Panc1 (cell line): ENCODE measurements around the gene MYRIP. TPM values are rescaled to one million over a fixed set of nuclear protein-coding genes. Genes with fewer than 3 reads are reported as not detected.

Source experiments
- ATAC-seq: fragments of 200-7000 bp; cut with Tn5 transposase; 2 replicates; pipeline ENCODE4 v1.9.1; 2020; ENCODE audit warnings: mild to moderate bottlenecking, moderate library complexity
- BruUV-seq: library from RNA; stranded (reverse); fragments of 400-500 nt; replicated peaks from 2 replicates; lab custom pipeline; 2021; lab: Mats Ljungman, UMichigan
- CTCF ChIA-PET: fragments of 300-600 bp; sonication (Branson Sonifier 250); formaldehyde crosslinking; loops from one replicate; lab custom pipeline; 2022; ENCODE audit warnings: antibody characterized with exemption; lab: Charles Lee
- POLR2A ChIA-PET: fragments of 300-600 bp; sonication (Branson Sonifier 250); formaldehyde crosslinking; loops from one replicate; lab custom pipeline; 2022; ENCODE audit warnings: antibody characterized with exemption; lab: Charles Lee
- DNase-seq: peaks from one replicate; pipeline ENCODE4 v3.0.0-alpha.2; 2010; ENCODE audit warnings: low read depth, low spot score
- H3K27ac ChIP-seq: 2 replicates; pipeline ENCODE4 v1.5.1; 2011; ENCODE audit warnings: mild to moderate bottlenecking, low read length, inconsistent platforms
- H3K27me3 ChIP-seq: fragments of 200-500 bp; sonication (Bioruptor generic); 2 replicates; pipeline ENCODE4 v1.6.0; 2014; ENCODE audit warnings: low read length, inconsistent platforms; ENCODE audit not compliant: control insufficient read depth, insufficient read depth
- H3K36me3 ChIP-seq: fragments of 200-500 bp; sonication (Bioruptor generic); 2 replicates; pipeline ENCODE4 v1.5.1; 2014; ENCODE audit warnings: inconsistent platforms, mild to moderate bottlenecking, low read length, moderate library complexity; ENCODE audit not compliant: control insufficient read depth, insufficient read depth
- H3K4me1 ChIP-seq: 2 replicates; pipeline ENCODE4 v1.5.1; 2011; ENCODE audit warnings: inconsistent platforms, mild to moderate bottlenecking, low read length, moderate library complexity; ENCODE audit not compliant: control insufficient read depth, insufficient read depth
- H3K4me3 ChIP-seq, 2 experiments: 2 replicates each; pipeline ENCODE4 v1.5.1; 2011 to 2012; ENCODE audit warnings: low read depth in 2 of 2, low read length in 2 of 2, mild to moderate bottlenecking in 2 of 2, inconsistent platforms in 1 of 2, moderate library complexity in 1 of 2
- H3K9me3 ChIP-seq: fragments of 200-500 bp; sonication (Bioruptor generic); 2 replicates; pipeline ENCODE4 v1.5.1; 2014; ENCODE audit warnings: low read depth, mild to moderate bottlenecking, inconsistent platforms, low read length, moderate library complexity; ENCODE audit not compliant: control insufficient read depth, insufficient read depth
- POLR2AphosphoS5 ChIP-seq: IDR thresholded peaks from 2 replicates; pipeline ENCODE4 v1.6.1; 2012; ENCODE audit warnings: mild to moderate bottlenecking, low read depth, low read length, moderate library complexity
- SIN3A ChIP-seq: IDR thresholded peaks from 2 replicates; pipeline ENCODE4 v1.6.1; 2012; ENCODE audit warnings: low read depth, mild to moderate bottlenecking, low read length, moderate library complexity, borderline replicate concordance; ENCODE audit not compliant: insufficient read depth
- TCF7L2 ChIP-seq: IDR thresholded peaks from 2 replicates; pipeline ENCODE4 v1.6.1; 2011; ENCODE audit warnings: mild to moderate bottlenecking, low read depth, low read length, inconsistent platforms
- in situ Hi-C: cut with HindIII; loops from 2 replicates; pipeline ENCODE4 v1.10.0; 2016; ENCODE audit warnings: low sequenced_read_pairs, low pct_unique_long_range_greater_than_20kb
- intact Hi-C: fragments of 100-400 bp; cut with micrococcal nuclease; formaldehyde crosslinking; loops from one replicate; pipeline ENCODE4 v1.10.0; 2022; ENCODE audit not compliant: unreplicated experiment
- total RNA-seq: library from RNA; stranded (reverse); gene quantifications from one replicate; pipeline ENCODE4 v1.2.1, GENCODE V29; 2021; ENCODE audit not compliant: unreplicated experiment
- TF ChIP-seq, protein P1 (sequence below), 2 experiments: IDR thresholded peaks; 2 replicates each; pipeline ENCODE4 v1.6.1; 2011 to 2012; ENCODE audit warnings: low read depth in 2 of 2, control low read depth in 1 of 2, low read length in 1 of 2, mild to moderate bottlenecking in 1 of 2, moderate library complexity in 1 of 2; ENCODE audit not compliant: insufficient read depth in 1 of 2
- TF ChIP-seq, protein P2 (sequence below): fragments of 450-650 bp; IDR thresholded peaks from 2 replicates; pipeline ENCODE4 v1.5.1; 2017; ENCODE audit warnings: mild to moderate bottlenecking

The MYRIP gene
- total RNA-seq, 1 experiment from 2014 or later, result 0.59 TPM

DNA sequence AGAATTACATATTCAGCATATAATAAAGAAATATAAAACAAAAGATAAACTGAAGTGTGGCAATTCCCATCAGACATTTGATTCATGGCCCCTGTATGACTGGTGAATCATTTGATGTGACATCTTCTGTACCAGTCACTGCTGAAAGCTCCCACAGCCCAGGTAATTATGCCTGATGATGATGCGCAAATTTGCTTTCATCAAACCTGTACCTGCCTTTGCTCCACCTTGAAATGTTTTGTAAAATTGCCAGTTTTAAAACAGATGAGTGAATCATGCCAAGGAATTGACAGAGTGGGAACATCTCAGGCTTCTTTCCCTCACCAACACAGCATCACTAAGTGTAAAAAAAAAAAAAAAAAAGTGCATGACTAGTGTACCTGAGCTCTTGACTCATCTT lies 433.6 kb downstream of the MYRIP start:
- intact Hi-C loops, result no loop called here
- POLR2A ChIA-PET, result no interaction called here
- no peaks in the 10 kb centered on the region for H3K9me3 ChIP-seq
- H3K27me3 ChIP-seq, result no peaks in the 10 kb centered on the region
- no peaks in the 10 kb centered on the region for H3K36me3 ChIP-seq
- CTCF ChIA-PET, result no interaction called here
- no peaks in the 10 kb centered on the region for H3K4me1 ChIP-seq
- no peak overlapping the region for H3K27ac ChIP-seq
- DNase-seq, result no peak
- no peak for TF ChIP-seq SIN3A
- no peak for ATAC-seq
- in situ Hi-C loops, result no loop called here
- no TSS peak for BruUV-seq
- no peak overlapping the region for H3K4me3 ChIP-seq

DNA sequence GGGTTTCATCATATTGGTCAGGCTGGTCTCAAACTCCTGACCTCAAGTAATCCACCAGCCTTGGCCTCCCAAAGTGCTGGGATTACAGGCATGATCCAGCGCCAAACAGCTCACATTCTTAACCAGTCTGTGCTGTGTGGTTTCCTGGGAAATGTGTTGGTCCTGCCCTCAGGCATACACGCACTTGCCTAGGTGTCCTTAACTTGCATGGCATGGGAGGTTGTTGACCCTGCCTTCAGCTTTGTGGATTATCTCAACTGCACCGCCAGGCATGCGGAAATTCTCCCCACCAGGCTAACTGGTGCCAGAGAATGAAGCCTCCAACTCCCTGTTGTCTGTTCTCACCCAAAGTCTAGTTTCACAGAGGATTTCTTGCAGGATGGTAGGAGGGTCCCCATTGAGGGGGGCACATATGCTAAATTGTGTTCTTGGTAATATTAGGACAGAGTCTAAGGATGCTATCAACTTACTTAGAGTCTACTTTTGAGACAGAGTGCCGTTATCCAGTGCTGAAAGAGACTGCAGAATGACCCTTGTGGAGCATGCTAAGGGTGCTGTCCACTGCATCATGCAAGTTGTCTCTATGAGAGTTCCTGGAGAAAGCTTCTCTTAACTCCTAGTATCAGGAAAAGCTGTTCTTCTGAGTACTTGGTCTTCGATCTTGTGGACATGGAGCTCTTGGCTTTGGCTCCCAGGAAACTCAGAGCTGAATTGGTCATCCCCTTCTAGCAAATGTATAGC lies 438.5 kb downstream of the MYRIP start:
- TF ChIP-seq POLR2AphosphoS5 (no peak), TCF7L2 (no peak), SIN3A (no peak)
- TF ChIP-seq, protein P1, sequence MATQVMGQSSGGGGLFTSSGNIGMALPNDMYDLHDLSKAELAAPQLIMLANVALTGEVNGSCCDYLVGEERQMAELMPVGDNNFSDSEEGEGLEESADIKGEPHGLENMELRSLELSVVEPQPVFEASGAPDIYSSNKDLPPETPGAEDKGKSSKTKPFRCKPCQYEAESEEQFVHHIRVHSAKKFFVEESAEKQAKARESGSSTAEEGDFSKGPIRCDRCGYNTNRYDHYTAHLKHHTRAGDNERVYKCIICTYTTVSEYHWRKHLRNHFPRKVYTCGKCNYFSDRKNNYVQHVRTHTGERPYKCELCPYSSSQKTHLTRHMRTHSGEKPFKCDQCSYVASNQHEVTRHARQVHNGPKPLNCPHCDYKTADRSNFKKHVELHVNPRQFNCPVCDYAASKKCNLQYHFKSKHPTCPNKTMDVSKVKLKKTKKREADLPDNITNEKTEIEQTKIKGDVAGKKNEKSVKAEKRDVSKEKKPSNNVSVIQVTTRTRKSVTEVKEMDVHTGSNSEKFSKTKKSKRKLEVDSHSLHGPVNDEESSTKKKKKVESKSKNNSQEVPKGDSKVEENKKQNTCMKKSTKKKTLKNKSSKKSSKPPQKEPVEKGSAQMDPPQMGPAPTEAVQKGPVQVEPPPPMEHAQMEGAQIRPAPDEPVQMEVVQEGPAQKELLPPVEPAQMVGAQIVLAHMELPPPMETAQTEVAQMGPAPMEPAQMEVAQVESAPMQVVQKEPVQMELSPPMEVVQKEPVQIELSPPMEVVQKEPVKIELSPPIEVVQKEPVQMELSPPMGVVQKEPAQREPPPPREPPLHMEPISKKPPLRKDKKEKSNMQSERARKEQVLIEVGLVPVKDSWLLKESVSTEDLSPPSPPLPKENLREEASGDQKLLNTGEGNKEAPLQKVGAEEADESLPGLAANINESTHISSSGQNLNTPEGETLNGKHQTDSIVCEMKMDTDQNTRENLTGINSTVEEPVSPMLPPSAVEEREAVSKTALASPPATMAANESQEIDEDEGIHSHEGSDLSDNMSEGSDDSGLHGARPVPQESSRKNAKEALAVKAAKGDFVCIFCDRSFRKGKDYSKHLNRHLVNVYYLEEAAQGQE (IDR thresholded peaks at IDR 0.05; ENCODE audit: insufficient read depth in 1 of 2, low read depth in 2 of 2, low read length in 1 of 2), result no peak
- TF ChIP-seq, protein P2, sequence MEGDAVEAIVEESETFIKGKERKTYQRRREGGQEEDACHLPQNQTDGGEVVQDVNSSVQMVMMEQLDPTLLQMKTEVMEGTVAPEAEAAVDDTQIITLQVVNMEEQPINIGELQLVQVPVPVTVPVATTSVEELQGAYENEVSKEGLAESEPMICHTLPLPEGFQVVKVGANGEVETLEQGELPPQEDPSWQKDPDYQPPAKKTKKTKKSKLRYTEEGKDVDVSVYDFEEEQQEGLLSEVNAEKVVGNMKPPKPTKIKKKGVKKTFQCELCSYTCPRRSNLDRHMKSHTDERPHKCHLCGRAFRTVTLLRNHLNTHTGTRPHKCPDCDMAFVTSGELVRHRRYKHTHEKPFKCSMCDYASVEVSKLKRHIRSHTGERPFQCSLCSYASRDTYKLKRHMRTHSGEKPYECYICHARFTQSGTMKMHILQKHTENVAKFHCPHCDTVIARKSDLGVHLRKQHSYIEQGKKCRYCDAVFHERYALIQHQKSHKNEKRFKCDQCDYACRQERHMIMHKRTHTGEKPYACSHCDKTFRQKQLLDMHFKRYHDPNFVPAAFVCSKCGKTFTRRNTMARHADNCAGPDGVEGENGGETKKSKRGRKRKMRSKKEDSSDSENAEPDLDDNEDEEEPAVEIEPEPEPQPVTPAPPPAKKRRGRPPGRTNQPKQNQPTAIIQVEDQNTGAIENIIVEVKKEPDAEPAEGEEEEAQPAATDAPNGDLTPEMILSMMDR, result no peak
- Histone ChIP-seq H3K4me1 (no peaks in the 10 kb centered on the region), H3K36me3 (no peaks in the 10 kb centered on the region), H3K27me3 (no peaks in the 10 kb centered on the region), H3K9me3 (no peaks in the 10 kb centered on the region), H3K27ac (no peak overlapping the region), H3K4me3 (no peak overlapping the region)
- in situ Hi-C loops (no loop called here), intact Hi-C loops (no loop called here)
- no peak for DNase-seq
- POLR2A ChIA-PET, result no interaction called here
- ATAC-seq, result no peak
- CTCF ChIA-PET, result no interaction called here
- BruUV-seq, result no TSS peak

DNA sequence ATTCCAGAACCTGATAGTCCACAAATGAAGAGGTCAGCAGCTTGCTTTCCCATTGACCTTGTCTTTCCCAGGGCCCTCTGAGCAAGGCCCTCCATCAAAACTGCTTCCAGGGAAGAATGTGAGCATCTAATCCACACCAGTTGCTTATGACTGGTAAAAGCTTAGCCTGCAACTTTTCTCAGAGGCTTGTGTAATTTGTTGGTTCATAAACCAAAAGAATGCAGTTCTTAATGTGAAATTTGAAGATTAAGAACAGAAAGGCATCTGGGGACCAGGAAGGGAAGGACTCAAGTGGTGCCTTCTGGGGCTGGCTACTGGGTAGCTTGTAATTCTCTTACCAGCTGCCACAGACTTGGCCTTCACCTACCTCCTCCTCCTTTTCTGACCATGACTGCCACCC lies 439.2 kb downstream of the MYRIP start:
- ChIA-PET POLR2A (no interaction called here), CTCF (no interaction called here)
- Histone ChIP-seq H3K36me3 (no peaks in the 10 kb centered on the region), H3K27ac (no peak overlapping the region), H3K27me3 (no peaks in the 10 kb centered on the region), H3K4me3 (no peak overlapping the region), H3K4me1 (no peaks in the 10 kb centered on the region), H3K9me3 (no peaks in the 10 kb centered on the region)
- in situ Hi-C loops, result no loop called here
- ATAC-seq (no peak), DNase-seq (no peak)
- intact Hi-C loops, result no loop called here
- BruUV-seq, result no TSS peak
- TF ChIP-seq, protein P1 (IDR thresholded peaks at IDR 0.05; ENCODE audit: insufficient read depth in 1 of 2, low read depth in 2 of 2, low read length in 1 of 2), result no peak
